Dedifferentiated amniotic fluid mesenchymal stem cell (primary cell): ENCODE data around the gene ZNF805.
A peak's percentile ranks its signal among the peaks of the same experiment; 100 is the strongest.
"Not testable (repeated sequence)": the region's sequence is repeated elsewhere in the genome, so short reads cannot be mapped to it uniquely, and the experiment has no call there.

Source experiments
- DNase-seq: peaks from one replicate; pipeline ENCODE4 v3.0.0-alpha.2; 2016; ENCODE audit errors: extremely low spot score

Gene ZNF805

GRCh38 chr19:57240311-57241090 lies at the start of gene ZNF805:
Gene ZNF805 (plus strand): TSS chr19:57240632. CDS start chr19:57240892, 260 bp downstream.
- peak; percentile 86 for DNase-seq

GRCh38 chr19:57191141-57192076 lies 49.0 kb upstream of the ZNF805 start, which contains the start of gene ZNF264:
Gene ZNF264 (plus strand): TSS chr19:57191500. CDS start chr19:57191914, 414 bp downstream.
- DNase-seq, result peak; percentile 88

GRCh38 chr19:57192077-57192420 lies 48.4 kb upstream of the ZNF805 start:
- no peak for DNase-seq

- DNase-seq, result no peak
Observed at GRCh38 chr19:57192993-57193392, 47.4 kb upstream of the ZNF805 start.

- not testable (repeated sequence) for DNase-seq
Observed at GRCh38 chr19:57197874-57198273, 42.6 kb upstream of the ZNF805 start.

- DNase-seq, result no peak
Observed at GRCh38 chr19:57202160-57202559, 38.3 kb upstream of the ZNF805 start.

- no peak for DNase-seq
Observed at GRCh38 chr19:57210381-57210780, 30.1 kb upstream of the ZNF805 start.

GRCh38 chr19:57212109-57212508 lies 28.3 kb upstream of the ZNF805 start:
- DNase-seq, result no peak

- no peak for DNase-seq
Observed at GRCh38 chr19:57227502-57227901, 12.9 kb upstream of the ZNF805 start.

GRCh38 chr19:57231686-57232085 lies 8.7 kb upstream of the ZNF805 start:
- DNase-seq, result no peak

- DNase-seq, result no peak
Observed at GRCh38 chr19:57233207-57233606, 7.2 kb upstream of the ZNF805 start.

- DNase-seq, result no peak
Observed at GRCh38 chr19:57239982-57240310, 486 bp upstream of the ZNF805 start.

- DNase-seq, result no peak
Observed at GRCh38 chr19:57241176-57241575, 744 bp downstream of the ZNF805 start.

GRCh38 chr19:57242821-57243220 lies 2.4 kb downstream of the ZNF805 start:
- no peak for DNase-seq

- no peak for DNase-seq
Observed at GRCh38 chr19:57244513-57244912, 4.1 kb downstream of the ZNF805 start.

GRCh38 chr19:57245066-57245465 lies 4.6 kb downstream of the ZNF805 start:
- DNase-seq, result no peak

GRCh38 chr19:57245959-57246358 lies 5.5 kb downstream of the ZNF805 start:
- DNase-seq, result no peak

GRCh38 chr19:57248646-57249045 lies 8.2 kb downstream of the ZNF805 start:
- no peak for DNase-seq

- no peak for DNase-seq
Observed at GRCh38 chr19:57249329-57249728, 8.9 kb downstream of the ZNF805 start.

GRCh38 chr19:57253767-57254166 lies 13.3 kb downstream of the ZNF805 start:
- DNase-seq, result not testable (repeated sequence)

- DNase-seq, result no peak
Observed at GRCh38 chr19:57262044-57262443, 21.6 kb downstream of the ZNF805 start.

GRCh38 chr19:57263244-57263741 lies 22.9 kb downstream of the ZNF805 start:
- no peak for DNase-seq

- DNase-seq, result no peak
Observed at GRCh38 chr19:57267291-57267690, 26.9 kb downstream of the ZNF805 start.
